ENCODE data around the gene PCNX3.

GRCh38 chr11:65653229-65654225, 38.0 kb downstream of the PCNX3 start:
- no peak for TF ChIP-seq EZH2 (IDR thresholded peaks at IDR 0.05; ENCODE audit: insufficient read depth, poor library complexity, severe bottlenecking)
- TF ChIP-seq EZH2phosphoT487 (IDR thresholded peaks at IDR 0.05; ENCODE audit: insufficient read depth, low read depth): no peak
